NCI-H446 (cell line): Measurements from ENCODE around the gene GPX4.

ENCODE experiments used
- DNase-seq, 2 experiments: peaks; one replicate each; lab custom pipeline; 2025; lab: John Stamatoyannopoulos, UW

Gene GPX4

GRCh38 chr19:1130771-1131717 lies 27.2 kb downstream of the GPX4 start:
- no peak for DNase-seq

GRCh38 chr19:1131718-1132551 lies 28.1 kb downstream of the GPX4 start:
- DNase-seq: no peak

- no peak for DNase-seq
Measured at GRCh38 chr19:1132552-1133383, 29.0 kb downstream of the GPX4 start.

GRCh38 chr19:1133471-1133929 lies 29.7 kb downstream of the GPX4 start:
- no peak for DNase-seq

GRCh38 chr19:1134431-1134830 lies 30.6 kb downstream of the GPX4 start:
- DNase-seq: no peak

GRCh38 chr19:1135454-1135853 lies 31.7 kb downstream of the GPX4 start:
- no peak for DNase-seq

GRCh38 chr19:1136201-1136600 lies 32.4 kb downstream of the GPX4 start:
- DNase-seq: no peak

GRCh38 chr19:1136621-1137317 lies 33.0 kb downstream of the GPX4 start:
- no peak for DNase-seq

GRCh38 chr19:1138121-1138520 lies 34.3 kb downstream of the GPX4 start:
- DNase-seq: no peak

GRCh38 chr19:1139126-1139525 lies 35.3 kb downstream of the GPX4 start:
- no peak for DNase-seq

GRCh38 chr19:1140272-1141027 lies 36.7 kb downstream of the GPX4 start:
- no peak for DNase-seq

GRCh38 chr19:1141944-1142343 lies 38.1 kb downstream of the GPX4 start:
- DNase-seq: no peak

- no peak for DNase-seq
Measured at GRCh38 chr19:1143828-1144399, 40.1 kb downstream of the GPX4 start.

- DNase-seq: no peak
Measured at GRCh38 chr19:1144741-1145140, 40.9 kb downstream of the GPX4 start.

- no peak for DNase-seq
Measured at GRCh38 chr19:1145635-1146411, 42.0 kb downstream of the GPX4 start.

- DNase-seq: no peak
Measured at GRCh38 chr19:1146412-1146699, 42.6 kb downstream of the GPX4 start.

- no peak for DNase-seq
Measured at GRCh38 chr19:1146858-1147780, 43.3 kb downstream of the GPX4 start.

GRCh38 chr19:1147934-1148549 lies 44.2 kb downstream of the GPX4 start:
- no peak for DNase-seq
